HCT116 (cell line): Measurements from ENCODE around the gene BCL11B. TPM values are rescaled to one million over a fixed set of nuclear protein-coding genes. Genes with fewer than 3 reads are reported as not detected.

Source experiments
- ATAC-seq: fragments of 200-7000 bp; cut with Tn5 transposase; 2 replicates; pipeline ENCODE4 v1.9.1; 2020; ENCODE audit warnings: mild to moderate bottlenecking, moderate library complexity
- BruUV-seq: library from RNA; stranded (reverse); fragments of 400-500 nt; replicated peaks from 2 replicates; lab custom pipeline; 2021; lab: Mats Ljungman, UMichigan
- CTCF ChIA-PET: fragments of 300-600 bp; sonication (Branson Sonifier 250); formaldehyde crosslinking; loops from one replicate; lab custom pipeline; 2021; ENCODE audit warnings: antibody characterized with exemption; lab: Charles Lee
- POLR2A ChIA-PET: fragments of 300-600, 350-600 bp; sonication (Branson Sonifier 250); formaldehyde crosslinking; loops from one replicate; lab custom pipeline; 2021; ENCODE audit warnings: antibody characterized with exemption; lab: Charles Lee
- RAD21 ChIA-PET, 2 experiments: fragments of 300-600 bp; sonication (Branson Sonifier 250); formaldehyde crosslinking; loops; one replicate each; lab custom pipeline; 2023; ENCODE audit warnings: low total read pairs in 2 of 2; ENCODE audit not compliant: uncharacterized antibody in 2 of 2, unreplicated experiment in 2 of 2, low non-redundant PET in 1 of 2; lab: Charles Lee
- DNase-seq: peaks from one replicate; pipeline ENCODE4 v3.0.0-alpha.2; 2010; ENCODE audit warnings: low read depth, low spot score
- H2AFZ ChIP-seq: fragments of 200-600 bp; shearing (Covaris generic), sonication (generic); 2 replicates; pipeline ENCODE4 v1.6.1; 2017; ENCODE audit warnings: low read depth, mixed run types, mixed read lengths, antibody characterized with exemption, low read length; ENCODE audit not compliant: poor library complexity, severe bottlenecking
- H3K27ac ChIP-seq: 2 replicates; pipeline ENCODE4 v1.5.1; 2012; ENCODE audit warnings: low read depth, low read length
- H3K27me3 ChIP-seq: fragments of 200-600 bp; sonication (generic); 2 replicates; pipeline ENCODE4 v1.6.1; 2016; ENCODE audit warnings: mixed run types, low read length, mixed read lengths; ENCODE audit not compliant: insufficient read depth
- H3K36me3 ChIP-seq, 2 experiments: fragments of 200-500 bp in 1 of 2; fragments of 200-600 bp in 1 of 2; sonication (Bioruptor generic) in 1 of 2; sonication (generic) in 1 of 2; 2 replicates each; pipeline versions ENCODE4 v1.5.1 to v1.6.1; 2014 to 2016; ENCODE audit warnings: low read length in 2 of 2, inconsistent platforms in 1 of 2, mixed read lengths in 1 of 2, mixed run types in 1 of 2; ENCODE audit not compliant: insufficient read depth in 2 of 2, control insufficient read depth in 1 of 2
- H3K4me1 ChIP-seq, 2 experiments: fragments of 200-600 bp in 1 of 2; sonication (generic) in 1 of 2; 2 replicates each; pipeline versions ENCODE4 v1.5.1 to v1.6.1; 2012 to 2017; ENCODE audit warnings: low read length in 2 of 2, inconsistent platforms in 1 of 2, mild to moderate bottlenecking in 1 of 2, mixed read lengths in 1 of 2, mixed run types in 1 of 2, moderate library complexity in 1 of 2; ENCODE audit not compliant: insufficient read depth in 2 of 2, control insufficient read depth in 1 of 2
- H3K4me2 ChIP-seq: fragments of 200-600 bp; sonication (generic); 2 replicates; pipeline ENCODE4 v1.6.1; 2017; ENCODE audit warnings: mixed run types, low read length, mixed read lengths
- H3K4me3 ChIP-seq, 2 experiments: fragments of 200-600 bp in 1 of 2; sonication (generic) in 1 of 2; replicated peaks in 1 of 2; 2 replicates each; pipeline ENCODE4 v1.5.1; 2011 to 2016; ENCODE audit warnings: low read length in 2 of 2, control low read depth in 1 of 2, low read depth in 1 of 2, mild to moderate bottlenecking in 1 of 2, mixed read lengths in 1 of 2, mixed run types in 1 of 2
- H3K79me2 ChIP-seq: fragments of 200-600 bp; sonication (generic); 2 replicates; pipeline ENCODE4 v1.6.1; 2017; ENCODE audit warnings: mild to moderate bottlenecking, mixed run types, low read length, moderate library complexity, mixed read lengths; ENCODE audit not compliant: insufficient read depth
- H3K9ac ChIP-seq: fragments of 200-600 bp; sonication (generic); 2 replicates; pipeline ENCODE4 v1.6.1; 2016; ENCODE audit warnings: low read length, mixed read lengths
- H3K9me2 ChIP-seq: fragments of 200-600 bp; sonication (generic), shearing (Covaris generic); 2 replicates; pipeline ENCODE4 v1.6.1; 2017; ENCODE audit warnings: mixed run types, mild to moderate bottlenecking, moderate library complexity; ENCODE audit not compliant: insufficient read depth
- H3K9me3 ChIP-seq, 2 experiments: fragments of 200-500 bp in 1 of 2; fragments of 200-600 bp in 1 of 2; sonication (Bioruptor generic) in 1 of 2; sonication (generic) in 1 of 2; 2 replicates each; pipeline ENCODE4 v1.6.1; 2014 to 2017; ENCODE audit warnings: low read length in 2 of 2, mixed read lengths in 2 of 2, inconsistent platforms in 1 of 2, low read depth in 1 of 2, mild to moderate bottlenecking in 1 of 2, mixed run types in 1 of 2, moderate library complexity in 1 of 2; ENCODE audit not compliant: control insufficient read depth in 1 of 2, insufficient read depth in 1 of 2
- H4K20me1 ChIP-seq: fragments of 200-600 bp; sonication (generic), shearing (Covaris generic); 2 replicates; pipeline ENCODE4 v1.6.1; 2017; ENCODE audit warnings: mixed run types, mild to moderate bottlenecking, moderate library complexity; ENCODE audit not compliant: insufficient read depth
- CEBPB ChIP-seq: IDR thresholded peaks from 2 replicates; pipeline ENCODE4 v1.6.1; 2012; ENCODE audit warnings: low read depth
- EZH2 ChIP-seq: fragments of 200-600 bp; sonication (generic); IDR thresholded peaks from 2 replicates; pipeline ENCODE4 v1.6.1; 2017; ENCODE audit warnings: antibody characterized with exemption, mixed run types
- JUND ChIP-seq: IDR thresholded peaks from 2 replicates; pipeline ENCODE4 v1.6.1; 2012
- MAX ChIP-seq: IDR thresholded peaks from 2 replicates; pipeline ENCODE4 v1.6.1; 2012
- SP1 ChIP-seq: IDR thresholded peaks from 2 replicates; pipeline ENCODE4 v1.6.1; 2012; ENCODE audit warnings: low read depth
- TCF7L2 ChIP-seq: IDR thresholded peaks from 2 replicates; pipeline ENCODE4 v1.7.0; 2011; ENCODE audit warnings: borderline replicate concordance, inconsistent platforms; ENCODE audit not compliant: insufficient read depth, insufficient read length; ENCODE audit errors: extremely low read depth
- ZFX ChIP-seq: fragments of 450-650 bp; IDR thresholded peaks from 2 replicates; pipeline ENCODE4 v1.6.1; 2017
- intact Hi-C: fragments of 100-400 bp; cut with micrococcal nuclease; formaldehyde crosslinking; loops from 2 replicates; pipeline ENCODE4 v1.10.0; 2022
- total RNA-seq: library from RNA; stranded (reverse); gene quantifications from one replicate; pipeline ENCODE4 v1.2.1, GENCODE V29; 2021; ENCODE audit not compliant: unreplicated experiment
- TF ChIP-seq, protein P1 (sequence below): IDR thresholded peaks from 2 replicates; pipeline ENCODE4 v1.6.1; 2012

BCL11B gene
- total RNA-seq, 1 experiment from 2014 or later: 1.1 TPM

GRCh38 chr14:99201351-99202073, 70.5 kb downstream of the BCL11B start:
- Histone ChIP-seq H3K9ac (no peak overlapping the region), H2AFZ (no peak overlapping the region), H3K4me3 (no peak overlapping the region), H4K20me1 (no peaks in the 10 kb centered on the region), H3K27ac (no peak overlapping the region), H3K79me2 (no peaks in the 10 kb centered on the region), H3K4me1 (no peaks in the 10 kb centered on the region), H3K36me3 (no peaks in the 10 kb centered on the region), H3K4me2 (no peak overlapping the region), H3K27me3 (no peaks in the 10 kb centered on the region), H3K9me2 (no peaks in the 10 kb centered on the region), H3K9me3 (no peaks in the 10 kb centered on the region)
- intact Hi-C loops: no loop called here
- BruUV-seq: no TSS peak
- DNase-seq: no peak
- ChIA-PET POLR2A (no interaction called here), CTCF (no interaction called here), RAD21 (no interaction called here)
- TF ChIP-seq, protein P1, sequence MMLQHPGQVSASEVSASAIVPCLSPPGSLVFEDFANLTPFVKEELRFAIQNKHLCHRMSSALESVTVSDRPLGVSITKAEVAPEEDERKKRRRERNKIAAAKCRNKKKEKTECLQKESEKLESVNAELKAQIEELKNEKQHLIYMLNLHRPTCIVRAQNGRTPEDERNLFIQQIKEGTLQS: no peak
- TF ChIP-seq CEBPB (no peak), EZH2 (no peak), ZFX (no peak), SP1 (no peak)
- ATAC-seq: no peak

DNA sequence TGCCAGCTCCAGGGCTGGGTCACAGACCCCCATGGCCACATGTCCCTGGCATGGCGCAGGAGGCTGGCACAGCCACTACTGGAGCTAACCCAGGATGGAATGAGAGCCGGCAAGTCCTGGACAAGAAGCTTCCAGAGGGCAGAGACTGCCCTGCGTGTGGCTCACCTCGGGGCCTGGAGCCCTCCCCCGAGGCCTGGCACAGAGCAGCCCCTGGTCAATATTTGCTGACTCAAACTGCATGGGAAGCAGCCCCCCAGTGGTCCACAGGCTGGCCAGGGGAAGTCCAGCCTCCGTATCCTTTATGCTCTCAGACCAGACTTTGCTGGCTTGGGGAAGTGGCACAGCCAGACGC, 71.4 kb downstream of the BCL11B start:
- Histone ChIP-seq H3K9ac (no peak overlapping the region), H3K79me2 (no peaks in the 10 kb centered on the region), H4K20me1 (no peaks in the 10 kb centered on the region), H3K9me2 (no peaks in the 10 kb centered on the region), H3K27me3 (no peaks in the 10 kb centered on the region), H3K36me3 (no peaks in the 10 kb centered on the region), H2AFZ (no peak overlapping the region), H3K27ac (no peak overlapping the region), H3K4me3 (no peak overlapping the region), H3K9me3 (no peaks in the 10 kb centered on the region), H3K4me2 (no peak overlapping the region), H3K4me1 (no peaks in the 10 kb centered on the region)
- no peak for TF ChIP-seq JUND
- TF ChIP-seq TCF7L2: no peak
- TF ChIP-seq MAX: no peak
- ChIA-PET POLR2A (no interaction called here), CTCF (no interaction called here), RAD21 (no interaction called here)
- no peak for ATAC-seq
- intact Hi-C loops: no loop called here
- BruUV-seq: no TSS peak
- DNase-seq: no peak
